H7 (cell line): ENCODE results near the gene TAB3. TPM values are rescaled to one million over a fixed set of nuclear protein-coding genes. Genes with fewer than 3 reads are reported as not detected.
"Not testable (repeated sequence)": the region's sequence is repeated elsewhere in the genome, so short reads cannot be mapped to it uniquely, and the experiment has no call there.

Experiments used
- DNase-seq: peaks from one replicate; pipeline ENCODE4 v3.0.0; 2012
- H3K27me3 ChIP-seq: 2 replicates; pipeline ENCODE4 v1.6.0; 2011; ENCODE audit warnings: mild to moderate bottlenecking, low read length; ENCODE audit not compliant: control insufficient read depth, insufficient read depth
- H3K36me3 ChIP-seq: replicated peaks from 2 replicates; pipeline ENCODE4 v1.5.1; 2011; ENCODE audit warnings: low read length; ENCODE audit not compliant: control insufficient read depth, insufficient read depth
- H3K4me3 ChIP-seq: 2 replicates; pipeline ENCODE4 v1.5.1; 2011; ENCODE audit warnings: low read depth, mild to moderate bottlenecking, control low read depth, low read length, moderate library complexity; ENCODE audit not compliant: insufficient read depth
- total RNA-seq: library from RNA; depleted of rRNA; stranded (reverse); fragments of >200 nt; shearing (Covaris generic); gene quantifications from 2 replicates; pipeline ENCODE4 v1.2.3, GENCODE V29; 2014

TAB3 gene
- total RNA-seq, 1 experiment from 2014 or later = 11.5 TPM

GRCh38 chrX:30819080-30819479, 70.0 kb downstream of the TAB3 start:
- no peaks in the 10 kb centered on the region for H3K27me3 ChIP-seq
- H3K36me3 ChIP-seq = no peaks in the 10 kb centered on the region
- H3K4me3 ChIP-seq = no peak overlapping the region
- no peak for DNase-seq

GRCh38 chrX:30816079-30816478, 73.0 kb downstream of the TAB3 start:
- DNase-seq = no peak
- Histone ChIP-seq H3K27me3 (no peaks in the 10 kb centered on the region), H3K4me3 (no peak overlapping the region), H3K36me3 (no peaks in the 10 kb centered on the region)

GRCh38 chrX:30814978-30815377, 74.1 kb downstream of the TAB3 start:
- DNase-seq = no peak
- H3K27me3 ChIP-seq = no peaks in the 10 kb centered on the region
- H3K4me3 ChIP-seq = no peak overlapping the region
- no peaks in the 10 kb centered on the region for H3K36me3 ChIP-seq

- no peaks in the 10 kb centered on the region for H3K27me3 ChIP-seq
- DNase-seq = no peak
- H3K4me3 ChIP-seq = no peak overlapping the region
- no peaks in the 10 kb centered on the region for H3K36me3 ChIP-seq
These were observed 76.7 kb downstream of the TAB3 start for GRCh38 chrX:30812326-30812725.

GRCh38 chrX:30806187-30806728, 82.8 kb downstream of the TAB3 start:
- no peak overlapping the region for H3K4me3 ChIP-seq
- H3K36me3 ChIP-seq = no peaks in the 10 kb centered on the region; the same call in 1 of the 2 replicates
- DNase-seq = no peak
- no peaks in the 10 kb centered on the region; the same call in 1 of the 2 replicates for H3K27me3 ChIP-seq

- Histone ChIP-seq H3K36me3 (no peaks in the 10 kb centered on the region; the same call in 1 of the 2 replicates), H3K4me3 (no peak overlapping the region), H3K27me3 (no peaks in the 10 kb centered on the region; the same call in 1 of the 2 replicates)
- DNase-seq = no peak
These were observed 84.6 kb downstream of the TAB3 start for GRCh38 chrX:30804462-30804861.

- Histone ChIP-seq H3K4me3 (no peak overlapping the region), H3K36me3 (no peaks in the 10 kb centered on the region; the same call in 1 of the 2 replicates), H3K27me3 (no peaks in the 10 kb centered on the region; the same call in 1 of the 2 replicates)
- no peak for DNase-seq
These were observed 88.2 kb downstream of the TAB3 start for GRCh38 chrX:30800901-30801300.

GRCh38 chrX:30799327-30799726, 89.7 kb downstream of the TAB3 start:
- Histone ChIP-seq H3K36me3 (no peaks in the 10 kb centered on the region; the same call in 1 of the 2 replicates), H3K4me3 (no peak overlapping the region), H3K27me3 (no peaks in the 10 kb centered on the region; the same call in 1 of the 2 replicates)
- no peak for DNase-seq

- no peaks in the 10 kb centered on the region; the same call in 1 of the 2 replicates for H3K36me3 ChIP-seq
- H3K4me3 ChIP-seq = no peak overlapping the region
- no peak for DNase-seq
- no peaks in the 10 kb centered on the region; the same call in 1 of the 2 replicates for H3K27me3 ChIP-seq
These were observed 90.2 kb downstream of the TAB3 start for GRCh38 chrX:30798810-30799209.

- not testable (repeated sequence) for H3K36me3 ChIP-seq, DNase-seq, H3K27me3 ChIP-seq, H3K4me3 ChIP-seq
These were observed 91.8 kb downstream of the TAB3 start for GRCh38 chrX:30797301-30797700.

- Histone ChIP-seq H3K4me3 (no peak overlapping the region), H3K27me3 (no peaks in the 10 kb centered on the region), H3K36me3 (no peaks in the 10 kb centered on the region)
- DNase-seq = no peak
These were observed 92.8 kb downstream of the TAB3 start for GRCh38 chrX:30795981-30796958.

- Histone ChIP-seq H3K4me3 (no peak overlapping the region), H3K36me3 (no peaks in the 10 kb centered on the region), H3K27me3 (no peaks in the 10 kb centered on the region)
- no peak for DNase-seq
These were observed 94.6 kb downstream of the TAB3 start for GRCh38 chrX:30794497-30794896.

- no peak for DNase-seq
- H3K4me3 ChIP-seq = no peak overlapping the region
- H3K27me3 ChIP-seq = no peaks in the 10 kb centered on the region; the same call in 1 of the 2 replicates
- no peaks in the 10 kb centered on the region for H3K36me3 ChIP-seq
These were observed 95.3 kb downstream of the TAB3 start for GRCh38 chrX:30793767-30794103.

- Histone ChIP-seq H3K4me3 (no peak overlapping the region), H3K36me3 (no peaks in the 10 kb centered on the region), H3K27me3 (no peaks in the 10 kb centered on the region; the same call in 1 of the 2 replicates)
- DNase-seq = no peak
These were observed 95.8 kb downstream of the TAB3 start for GRCh38 chrX:30793075-30793766.
